Trophoblast cell (in vitro differentiated cells and primary cell): ENCODE results near the gene FSTL4.

ENCODE experiments used
- DNase-seq, 2 donors: peaks; one replicate each; pipeline ENCODE4 v3.0.0-alpha.2; 2016
- H2AFZ ChIP-seq: 2 replicates; pipeline ENCODE4 v1.6.1; 2013; ENCODE audit warnings: low read length, moderate library complexity, mild to moderate bottlenecking; ENCODE audit not compliant: insufficient read depth, poor library complexity
- H2AK5ac ChIP-seq: 2 replicates; pipeline ENCODE4 v1.6.1; 2013; ENCODE audit warnings: mild to moderate bottlenecking, low read length
- H2BK120ac ChIP-seq: 2 replicates; pipeline ENCODE4 v1.6.1; 2013; ENCODE audit warnings: low read length, mild to moderate bottlenecking, moderate library complexity; ENCODE audit not compliant: insufficient read depth, poor library complexity
- H2BK12ac ChIP-seq: 2 replicates; pipeline ENCODE4 v1.6.1; 2013; ENCODE audit warnings: mild to moderate bottlenecking, low read length, moderate library complexity
- H2BK5ac ChIP-seq: 2 replicates; pipeline ENCODE4 v1.6.1; 2013; ENCODE audit warnings: low read length, low read depth, moderate library complexity, mild to moderate bottlenecking; ENCODE audit not compliant: poor library complexity
- H3K14ac ChIP-seq: 2 replicates; pipeline ENCODE4 v1.6.1; 2013; ENCODE audit warnings: mild to moderate bottlenecking, low read length
- H3K18ac ChIP-seq: 2 replicates; pipeline ENCODE4 v1.6.1; 2013; ENCODE audit warnings: mild to moderate bottlenecking, low read length
- H3K23ac ChIP-seq: 2 replicates; pipeline ENCODE4 v1.6.1; 2013; ENCODE audit warnings: low read length
- H3K27ac ChIP-seq: 2 replicates; pipeline ENCODE4 v1.5.1; 2013; ENCODE audit warnings: low read depth, mild to moderate bottlenecking, inconsistent platforms, low read length, moderate library complexity
- H3K27me3 ChIP-seq: 2 replicates; pipeline ENCODE4 v1.6.1; 2013; ENCODE audit warnings: inconsistent platforms, mild to moderate bottlenecking, low read length, moderate library complexity; ENCODE audit not compliant: insufficient read depth
- H3K36me3 ChIP-seq, 2 experiments: 1 replicate in 1 of 2; 2 replicates in 1 of 2; pipeline ENCODE4 v1.6.1; 2013; ENCODE audit warnings: low read length in 2 of 2, mild to moderate bottlenecking in 2 of 2, moderate library complexity in 1 of 2; ENCODE audit not compliant: insufficient read depth in 2 of 2, control insufficient read depth in 1 of 2
- H3K4ac ChIP-seq: 2 replicates; pipeline ENCODE4 v1.6.1; 2013; ENCODE audit warnings: low read depth, mild to moderate bottlenecking, low read length, moderate library complexity
- H3K4me1 ChIP-seq, 2 experiments: 1 replicate in 1 of 2; 2 replicates in 1 of 2; pipeline ENCODE4 v1.6.1; 2013; ENCODE audit warnings: low read length in 2 of 2, mild to moderate bottlenecking in 2 of 2, moderate library complexity in 1 of 2; ENCODE audit not compliant: insufficient read depth in 2 of 2, control insufficient read depth in 1 of 2
- H3K4me2 ChIP-seq: 2 replicates; pipeline ENCODE4 v1.6.1; 2013; ENCODE audit warnings: inconsistent platforms, mild to moderate bottlenecking, low read length, moderate library complexity
- H3K4me3 ChIP-seq: 2 replicates; pipeline ENCODE4 v1.5.1; 2013; ENCODE audit warnings: mild to moderate bottlenecking, low read depth, low read length, inconsistent platforms
- H3K79me1 ChIP-seq: one replicate; pipeline ENCODE4 v1.6.1; 2013; ENCODE audit warnings: low read length
- H3K79me2 ChIP-seq: 2 replicates; pipeline ENCODE4 v1.6.1; 2013; ENCODE audit warnings: low read length, mild to moderate bottlenecking; ENCODE audit not compliant: control insufficient read depth, insufficient read depth, poor library complexity
- H3K9ac ChIP-seq: 2 replicates; pipeline ENCODE4 v1.6.1; 2013; ENCODE audit warnings: mild to moderate bottlenecking, low read length
- H3K9me3 ChIP-seq: 2 replicates; pipeline ENCODE4 v1.6.1; 2013; ENCODE audit warnings: low read depth, mild to moderate bottlenecking, control low read depth, inconsistent platforms, low read length; ENCODE audit not compliant: insufficient read depth
- H4K12ac ChIP-seq: 2 replicates; pipeline ENCODE4 v1.6.1; 2013; ENCODE audit warnings: low read depth, mild to moderate bottlenecking, low read length, moderate library complexity
- H4K8ac ChIP-seq: 2 replicates; pipeline ENCODE4 v1.6.1; 2013; ENCODE audit warnings: low read depth, mild to moderate bottlenecking, low read length, moderate library complexity
- H4K91ac ChIP-seq: one replicate; pipeline ENCODE4 v1.6.1; 2013; ENCODE audit warnings: low read depth, mild to moderate bottlenecking, low read length, moderate library complexity
- WGBS: extraction: QIAGEN DNeasy Blood & Tissue Kit; methylation state at CpG from one replicate; pipeline ENCODE4 v1.1.7; 2013; ENCODE audit warnings: missing lambda C conversion rate; ENCODE audit not compliant: insufficient read length, insufficient coverage; ENCODE audit errors: extremely low coverage; 5-methylcytosine and 5-hydroxymethylcytosine counted together

The FSTL4 gene

DNA sequence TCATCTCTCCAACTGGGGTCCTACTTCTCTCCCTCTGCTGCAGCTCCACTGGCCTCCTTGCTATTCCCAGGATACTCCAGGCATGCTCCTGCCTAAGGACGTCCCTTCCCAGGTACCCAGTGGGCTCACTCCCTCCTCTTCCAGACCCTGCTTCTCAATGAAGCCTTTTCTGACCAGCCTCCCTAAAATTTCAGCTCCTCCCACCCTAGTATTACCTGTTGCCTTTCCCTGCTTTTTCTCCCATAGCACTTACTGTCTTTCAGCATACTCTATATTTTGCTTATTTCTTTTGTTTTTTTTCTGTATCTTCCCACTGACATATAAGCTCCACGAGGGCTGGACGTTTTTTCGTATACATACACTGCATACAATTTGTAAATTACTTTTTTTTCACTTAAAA is 26.1 kb upstream of the FSTL4 start:
- Histone ChIP-seq H3K79me1 (no peaks in the 10 kb centered on the region), H2AK5ac (no peak overlapping the region), H4K8ac (no peak overlapping the region), H2BK120ac (no peak overlapping the region), H3K9me3 (no peaks in the 10 kb centered on the region), H4K12ac (no peak overlapping the region), H2BK5ac (no peak overlapping the region), H3K27ac (no peak overlapping the region), H3K18ac (no peak overlapping the region), H2AFZ (no peak overlapping the region), H3K79me2 (no peaks in the 10 kb centered on the region), H4K91ac (no peak overlapping the region), H3K14ac (no peak overlapping the region), H3K4ac (no peak overlapping the region), H2BK12ac (no peak overlapping the region), H3K4me2 (no peak overlapping the region), H3K4me1 (no peaks in the 10 kb centered on the region), H3K23ac (no peak overlapping the region), H3K9ac (no peak overlapping the region), H3K27me3 (no peaks in the 10 kb centered on the region), H3K4me3 (no peak overlapping the region), H3K36me3 (no peaks in the 10 kb centered on the region)
- no peak for DNase-seq
- no CpG with 5 or more reads among the region's 4 CpGs for WGBS

DNA sequence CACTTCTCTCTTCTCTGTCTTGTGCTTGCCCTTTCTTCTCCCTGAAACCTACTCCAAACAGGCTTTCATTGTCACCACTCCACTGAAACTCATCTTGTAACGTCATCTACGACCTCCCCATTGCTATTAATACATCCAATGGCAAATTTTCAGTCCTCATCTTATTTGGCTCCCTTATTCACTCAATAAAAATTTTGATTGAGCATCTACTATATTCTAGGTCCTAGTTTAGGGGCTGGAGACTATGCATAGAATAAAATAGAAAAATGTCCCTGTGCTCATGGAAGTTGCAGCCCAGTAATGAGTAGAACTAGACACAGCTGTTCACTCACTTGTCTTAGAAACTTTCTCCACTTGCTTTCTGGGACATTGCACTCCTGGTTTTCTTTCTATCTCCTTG is 24.9 kb upstream of the FSTL4 start:
- Histone ChIP-seq H3K18ac (no peak overlapping the region), H3K36me3 (no peaks in the 10 kb centered on the region), H3K4ac (no peak overlapping the region), H2AK5ac (no peak overlapping the region), H3K79me1 (no peaks in the 10 kb centered on the region), H3K27ac (no peak overlapping the region), H4K8ac (no peak overlapping the region), H4K12ac (no peak overlapping the region), H2BK5ac (no peak overlapping the region), H2BK12ac (no peak overlapping the region), H2BK120ac (no peak overlapping the region), H3K14ac (no peak overlapping the region), H3K23ac (no peak overlapping the region), H3K79me2 (no peaks in the 10 kb centered on the region), H3K4me2 (no peak overlapping the region), H3K4me1 (no peaks in the 10 kb centered on the region), H3K4me3 (no peak overlapping the region), H2AFZ (no peak overlapping the region), H4K91ac (no peak overlapping the region), H3K9me3 (no peaks in the 10 kb centered on the region), H3K9ac (no peak overlapping the region), H3K27me3 (no peaks in the 10 kb centered on the region)
- no CpG with 5 or more reads among the region's 2 CpGs for WGBS
- no peak for DNase-seq

DNA sequence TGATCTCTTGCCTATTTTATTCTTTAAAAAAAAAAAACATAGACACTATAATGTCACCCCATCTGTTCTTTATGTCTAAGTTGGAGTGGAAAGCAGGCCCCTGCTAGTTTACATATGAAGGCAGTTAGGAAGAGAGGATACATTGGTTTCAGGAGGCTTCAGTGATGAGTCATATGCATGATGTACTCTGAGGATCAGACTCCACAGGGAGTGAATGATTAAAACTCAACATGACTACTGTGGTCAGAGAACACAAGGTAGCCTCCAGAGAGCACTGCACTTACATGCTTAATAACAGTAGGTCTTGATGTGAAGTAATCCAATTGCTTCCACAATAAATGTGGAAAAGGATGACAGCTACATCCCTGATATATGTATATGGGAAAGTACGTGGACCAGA is 22.7 kb upstream of the FSTL4 start:
- Histone ChIP-seq H3K4ac (no peak overlapping the region), H3K79me1 (no peaks in the 10 kb centered on the region), H3K79me2 (no peaks in the 10 kb centered on the region), H3K4me2 (no peak overlapping the region), H3K9me3 (no peaks in the 10 kb centered on the region), H2AFZ (no peak overlapping the region), H3K9ac (no peak overlapping the region), H3K36me3 (no peaks in the 10 kb centered on the region), H2AK5ac (no peak overlapping the region), H4K8ac (no peak overlapping the region), H3K4me3 (no peak overlapping the region), H3K27ac (no peak overlapping the region), H3K27me3 (no peaks in the 10 kb centered on the region), H4K12ac (no peak overlapping the region), H3K4me1 (no peaks in the 10 kb centered on the region), H2BK120ac (no peak overlapping the region), H3K23ac (no peak overlapping the region), H4K91ac (no peak overlapping the region), H3K14ac (no peak overlapping the region), H3K18ac (no peak overlapping the region), H2BK5ac (no peak overlapping the region), H2BK12ac (no peak overlapping the region)
- WGBS = no CpG with 5 or more reads among the region's 1 CpG
- DNase-seq = no peak

DNA sequence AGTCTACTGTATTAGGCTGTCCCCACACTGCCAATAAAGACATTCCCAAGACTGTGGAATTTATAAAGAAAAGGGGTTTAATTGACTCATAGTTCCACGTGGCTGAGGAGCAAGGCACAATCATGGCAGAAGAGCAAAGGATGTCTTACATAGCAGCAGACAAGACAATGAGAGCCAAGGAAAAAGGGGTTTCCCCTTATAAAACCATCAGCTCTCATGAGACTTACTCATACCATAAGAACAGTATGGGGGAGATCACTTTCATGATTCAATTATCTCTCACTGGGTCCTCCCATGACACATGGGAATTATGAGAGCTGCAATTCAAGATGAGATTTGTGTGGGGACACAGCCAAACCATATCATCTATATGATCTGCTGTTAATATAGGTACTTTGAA is 14.8 kb upstream of the FSTL4 start:
- H3K79me2 ChIP-seq = no peaks in the 10 kb centered on the region

More for the DNA sequence above, 14.8 kb upstream of the FSTL4 start:
- Histone ChIP-seq H2BK12ac (no peak overlapping the region), H3K27me3 (no peaks in the 10 kb centered on the region), H2AK5ac (no peak overlapping the region), H4K91ac (no peak overlapping the region), H3K4ac (no peak overlapping the region), H2BK120ac (no peak overlapping the region), H3K9me3 (no peaks in the 10 kb centered on the region), H3K9ac (no peak overlapping the region), H2AFZ (no peak overlapping the region), H3K27ac (no peak overlapping the region), H4K8ac (no peak overlapping the region), H3K79me1 (no peaks in the 10 kb centered on the region), H3K36me3 (no peaks in the 10 kb centered on the region), H2BK5ac (no peak overlapping the region), H3K4me1 (no peaks in the 10 kb centered on the region), H4K12ac (no peak overlapping the region), H3K4me3 (no peak overlapping the region), H3K4me2 (no peak overlapping the region), H3K23ac (no peak overlapping the region), H3K14ac (no peak overlapping the region), H3K18ac (no peak overlapping the region)
- no peak for DNase-seq
- no CpG with 5 or more reads among the region's 1 CpG for WGBS
